GM12864 (cell line): ENCODE measurements around the gene CDC5L.

Experiments used
- DNase-seq: peaks from one replicate; pipeline ENCODE4 v3.0.0-alpha.2; 2011; ENCODE audit warnings: low read depth
- H3K4me3 ChIP-seq: 2 replicates; pipeline ENCODE4 v1.5.1; 2011; ENCODE audit warnings: mild to moderate bottlenecking, low read depth, low read length, control low read depth
- TF ChIP-seq, protein P1 (sequence below): IDR thresholded peaks from 2 replicates; pipeline ENCODE4 v1.5.1; 2011; ENCODE audit warnings: low read depth, mild to moderate bottlenecking, moderate library complexity, low read length, control low read depth, inconsistent platforms; ENCODE audit errors: missing control alignments

CDC5L gene

DNA sequence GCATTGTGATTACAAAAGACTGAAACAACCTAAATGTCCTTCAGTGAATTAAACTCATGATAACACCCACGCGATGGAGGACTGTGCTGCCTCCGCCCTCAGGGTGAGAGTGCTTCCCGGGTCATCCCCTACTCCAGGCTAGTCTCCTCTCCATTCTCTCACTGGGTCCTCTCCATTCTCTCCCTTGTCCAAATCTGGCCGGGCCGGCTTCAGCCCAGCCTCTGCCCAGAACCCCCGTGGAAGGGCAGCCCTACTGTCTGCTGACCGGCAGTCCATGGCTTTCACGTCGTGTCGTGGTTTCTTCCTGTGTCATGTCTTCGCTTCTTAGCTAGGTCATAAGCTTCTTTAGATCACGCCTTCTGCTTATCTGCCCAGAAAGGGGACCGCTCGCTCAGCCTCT, 74.8 kb downstream of the CDC5L start:
- DNase-seq, result no peak
- TF ChIP-seq, protein P1, sequence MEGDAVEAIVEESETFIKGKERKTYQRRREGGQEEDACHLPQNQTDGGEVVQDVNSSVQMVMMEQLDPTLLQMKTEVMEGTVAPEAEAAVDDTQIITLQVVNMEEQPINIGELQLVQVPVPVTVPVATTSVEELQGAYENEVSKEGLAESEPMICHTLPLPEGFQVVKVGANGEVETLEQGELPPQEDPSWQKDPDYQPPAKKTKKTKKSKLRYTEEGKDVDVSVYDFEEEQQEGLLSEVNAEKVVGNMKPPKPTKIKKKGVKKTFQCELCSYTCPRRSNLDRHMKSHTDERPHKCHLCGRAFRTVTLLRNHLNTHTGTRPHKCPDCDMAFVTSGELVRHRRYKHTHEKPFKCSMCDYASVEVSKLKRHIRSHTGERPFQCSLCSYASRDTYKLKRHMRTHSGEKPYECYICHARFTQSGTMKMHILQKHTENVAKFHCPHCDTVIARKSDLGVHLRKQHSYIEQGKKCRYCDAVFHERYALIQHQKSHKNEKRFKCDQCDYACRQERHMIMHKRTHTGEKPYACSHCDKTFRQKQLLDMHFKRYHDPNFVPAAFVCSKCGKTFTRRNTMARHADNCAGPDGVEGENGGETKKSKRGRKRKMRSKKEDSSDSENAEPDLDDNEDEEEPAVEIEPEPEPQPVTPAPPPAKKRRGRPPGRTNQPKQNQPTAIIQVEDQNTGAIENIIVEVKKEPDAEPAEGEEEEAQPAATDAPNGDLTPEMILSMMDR, result no peak

DNA sequence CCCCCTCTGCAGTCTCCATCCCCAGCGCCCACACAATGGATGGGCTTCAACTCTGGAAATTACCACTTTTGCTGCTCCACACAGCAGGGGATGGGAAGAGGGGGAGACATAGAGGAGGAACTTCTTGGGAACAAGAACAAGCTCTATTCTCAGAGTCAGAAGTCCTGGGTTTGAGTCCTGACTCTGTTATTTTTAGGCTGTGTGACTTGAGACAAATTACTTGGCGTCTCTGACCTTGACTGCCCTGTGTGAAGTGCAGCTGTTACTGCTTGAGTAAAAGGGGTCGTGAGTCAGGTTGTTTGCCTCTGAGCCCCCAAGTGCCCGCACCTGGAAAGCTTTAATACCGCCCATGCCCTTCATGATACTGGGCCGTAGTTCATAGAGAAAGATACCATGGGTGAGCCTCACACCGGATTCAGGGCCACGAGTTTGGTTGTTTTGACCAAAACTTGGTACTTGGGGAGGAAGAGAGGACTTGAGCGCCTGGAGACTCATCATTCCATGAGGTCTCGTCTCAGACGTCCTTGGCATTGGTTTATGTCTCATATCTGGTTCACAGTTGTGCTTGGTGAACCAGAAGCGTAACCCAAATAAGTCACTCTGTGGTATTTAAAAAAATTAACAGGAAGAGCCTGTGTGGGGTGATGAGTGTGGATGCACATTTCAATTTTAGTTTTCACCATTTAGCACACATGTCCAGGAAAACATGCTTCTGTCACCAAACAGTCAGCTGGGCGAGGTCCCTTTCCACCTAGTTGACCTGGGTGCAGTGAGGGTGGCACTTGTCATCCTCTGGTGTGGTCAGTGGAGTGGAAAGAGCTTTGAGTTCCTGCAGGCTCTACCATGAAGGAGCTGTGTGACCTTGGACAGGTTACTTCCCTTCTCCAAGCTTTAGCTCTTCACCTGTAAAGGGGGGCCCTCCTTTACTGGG, 75.6 kb downstream of the CDC5L start:
- H3K4me3 ChIP-seq, result no peak overlapping the region
- DNase-seq, result no peak
- TF ChIP-seq, protein P1, result no peak

More for the DNA sequence above, 74.8 kb downstream of the CDC5L start:
- no peak overlapping the region for H3K4me3 ChIP-seq

DNA sequence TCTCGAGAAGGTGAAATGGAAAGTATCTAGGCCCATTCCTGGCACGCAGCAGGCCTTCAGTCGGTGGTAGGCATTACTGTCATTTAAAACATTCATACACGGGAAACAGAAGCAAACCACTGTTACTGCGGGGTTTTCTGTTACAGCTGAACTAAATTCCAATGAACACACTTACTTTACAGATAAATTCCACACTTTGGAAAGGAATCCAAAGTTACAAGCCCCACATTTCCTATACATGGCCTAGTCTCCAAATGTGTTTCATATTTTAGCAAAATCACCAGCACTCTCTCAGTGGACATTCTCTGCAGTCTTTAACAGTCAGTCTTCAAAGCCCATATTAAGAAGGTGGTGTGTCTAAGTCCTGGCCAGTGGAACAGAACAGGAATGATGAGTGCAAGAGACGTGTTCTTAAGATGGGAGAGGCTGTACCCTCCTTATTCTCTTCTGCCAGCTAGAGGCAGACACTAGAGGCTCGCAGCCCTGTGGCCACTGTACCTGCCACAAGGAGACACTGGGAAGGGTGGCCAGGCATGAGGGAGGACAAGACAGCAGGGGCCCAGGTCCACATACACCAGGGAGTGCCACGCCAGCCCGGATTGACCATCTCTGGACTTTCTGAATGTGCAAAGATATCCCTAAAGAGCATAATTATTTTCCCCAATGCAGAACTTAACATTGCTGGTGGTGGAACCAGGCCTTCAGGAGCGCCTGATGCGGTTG, 76.4 kb downstream of the CDC5L start:
- no peak for DNase-seq
- TF ChIP-seq, protein P1, result no peak
- H3K4me3 ChIP-seq, result no peak overlapping the region

DNA sequence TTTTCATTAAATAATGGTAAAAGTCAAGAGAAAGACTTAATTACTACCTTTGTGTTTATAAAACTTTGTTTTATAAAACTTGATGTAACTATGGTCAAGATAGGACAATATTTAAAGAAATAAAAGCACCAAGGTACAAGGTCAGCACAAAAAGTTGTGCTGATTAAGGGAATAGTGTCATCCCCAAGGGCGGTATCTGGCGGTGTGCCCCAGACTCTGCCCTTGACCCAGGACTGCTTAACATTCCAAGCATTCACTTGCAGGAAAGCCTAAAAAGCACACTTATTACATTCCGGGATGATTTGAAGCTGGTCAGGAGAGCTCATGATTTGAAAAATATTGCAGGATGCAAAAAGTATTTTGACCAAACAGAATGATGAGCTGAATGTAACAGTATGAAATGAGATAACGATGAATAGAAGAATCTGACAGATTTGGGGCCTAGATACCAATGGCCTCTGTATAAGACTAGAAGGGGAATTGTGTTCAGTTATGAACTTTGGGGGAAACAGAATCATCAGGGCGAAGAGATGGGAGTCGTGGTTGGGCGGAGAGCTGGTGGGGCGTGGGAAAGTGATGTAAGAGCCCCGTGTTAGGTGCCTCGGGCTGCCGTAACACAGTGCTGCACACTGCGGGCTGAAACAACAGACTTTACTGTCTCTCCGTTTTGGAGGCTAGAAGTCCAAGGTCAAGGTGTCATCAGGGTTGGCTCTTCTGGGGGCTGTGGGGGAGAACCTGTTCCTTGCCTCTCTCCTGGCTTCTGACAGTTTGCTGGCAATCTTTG, 77.2 kb downstream of the CDC5L start:
- TF ChIP-seq, protein P1, result no peak
- no peak for DNase-seq
- H3K4me3 ChIP-seq, result no peak overlapping the region

DNA sequence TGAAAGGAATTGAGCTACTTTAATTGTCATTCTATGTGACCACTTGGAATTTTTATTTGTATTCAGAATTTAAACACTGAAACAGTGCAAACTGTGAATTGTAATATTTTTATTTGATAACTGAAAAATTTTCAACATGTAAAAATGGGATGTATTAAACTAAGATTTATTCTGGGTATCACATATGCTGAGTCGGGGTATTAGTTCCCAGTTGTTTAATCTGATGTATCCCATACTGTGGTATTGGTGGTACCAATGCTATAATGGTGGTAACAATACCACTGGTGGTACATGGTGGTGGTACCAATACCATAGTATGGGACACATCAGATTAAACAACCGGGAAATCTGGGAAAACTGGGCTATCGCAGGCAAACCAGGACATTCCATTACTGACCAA, 79.4 kb downstream of the CDC5L start:
- TF ChIP-seq, protein P1, result no peak
- no peak overlapping the region for H3K4me3 ChIP-seq
- DNase-seq, result no peak

DNA sequence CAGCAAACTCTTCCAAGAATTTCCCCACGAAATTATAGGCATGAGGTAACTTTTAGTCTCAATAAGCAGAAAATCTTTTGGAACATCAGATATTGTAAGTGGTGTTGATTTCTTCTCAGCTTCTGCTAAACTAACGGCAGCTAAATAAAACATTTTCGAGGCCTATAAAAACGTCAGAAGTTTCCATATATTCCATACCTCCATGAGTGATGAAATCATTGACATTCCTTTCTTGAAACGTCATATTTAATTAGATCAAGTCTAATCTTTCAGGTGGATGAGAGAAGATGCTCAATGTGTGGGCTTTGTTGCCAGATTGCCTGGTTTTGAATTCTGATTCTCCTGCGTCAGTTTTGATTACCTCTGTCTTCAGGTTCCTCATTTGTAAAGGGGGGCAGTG, 81.3 kb downstream of the CDC5L start:
- TF ChIP-seq, protein P1, result no peak
- H3K4me3 ChIP-seq, result no peak overlapping the region
- DNase-seq, result no peak
